HG03196 (cell line): ENCODE measurements around the gene PIK3IP1.
"Not testable (repeated sequence)": the region's sequence is repeated elsewhere in the genome, so short reads cannot be mapped to it uniquely, and the experiment has no call there.

Source experiments
- ATAC-seq: cut with Tn5 transposase; IDR thresholded peaks from one replicate; pipeline ENCODE4 v1.9.1; 2021; ENCODE audit not compliant: unreplicated experiment

The PIK3IP1 gene, protein sequence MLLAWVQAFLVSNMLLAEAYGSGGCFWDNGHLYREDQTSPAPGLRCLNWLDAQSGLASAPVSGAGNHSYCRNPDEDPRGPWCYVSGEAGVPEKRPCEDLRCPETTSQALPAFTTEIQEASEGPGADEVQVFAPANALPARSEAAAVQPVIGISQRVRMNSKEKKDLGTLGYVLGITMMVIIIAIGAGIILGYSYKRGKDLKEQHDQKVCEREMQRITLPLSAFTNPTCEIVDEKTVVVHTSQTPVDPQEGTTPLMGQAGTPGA

DNA sequence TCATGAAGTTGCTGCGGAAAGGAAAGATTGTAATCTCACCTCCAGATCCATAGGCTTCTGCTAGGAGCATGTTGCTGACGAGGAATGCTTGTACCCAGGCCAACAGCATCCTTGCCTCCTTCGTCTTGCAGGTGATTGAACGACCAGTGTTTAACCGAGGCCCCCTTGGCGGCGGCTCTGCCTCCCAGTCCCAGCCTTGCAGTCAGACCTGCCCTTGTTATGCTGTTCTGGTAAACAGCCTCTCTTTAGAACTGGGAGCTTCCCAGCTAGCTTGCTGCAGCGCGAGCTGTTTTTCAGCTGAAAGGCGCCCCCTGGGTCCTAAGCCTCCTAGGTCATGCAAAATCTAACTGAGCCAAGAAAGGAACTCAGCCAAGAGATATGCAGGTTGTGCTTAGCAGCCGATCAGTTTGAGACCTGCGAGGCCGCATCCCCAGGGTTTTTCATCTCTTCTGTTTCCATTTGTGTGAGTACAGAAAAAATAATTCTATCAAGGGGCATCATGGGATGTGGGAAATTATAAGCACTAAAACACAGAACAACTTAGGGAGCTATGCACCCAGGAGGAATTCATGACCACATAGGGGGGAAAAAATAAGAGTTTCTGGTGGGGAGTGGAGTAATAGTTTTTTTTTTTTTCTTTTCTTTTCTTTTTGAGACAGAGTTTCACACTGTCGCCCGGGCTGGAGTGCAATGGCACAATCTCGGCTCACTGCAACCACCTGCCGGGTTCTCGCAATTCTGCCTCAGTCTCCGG lies at the start of gene PIK3IP1:
Gene PIK3IP1, minus strand, starts transcription at position 253 of the 754 bp plus-strand sequence. Its CDS starts 144 bp downstream, at position 109.
- ATAC-seq = no peak

DNA sequence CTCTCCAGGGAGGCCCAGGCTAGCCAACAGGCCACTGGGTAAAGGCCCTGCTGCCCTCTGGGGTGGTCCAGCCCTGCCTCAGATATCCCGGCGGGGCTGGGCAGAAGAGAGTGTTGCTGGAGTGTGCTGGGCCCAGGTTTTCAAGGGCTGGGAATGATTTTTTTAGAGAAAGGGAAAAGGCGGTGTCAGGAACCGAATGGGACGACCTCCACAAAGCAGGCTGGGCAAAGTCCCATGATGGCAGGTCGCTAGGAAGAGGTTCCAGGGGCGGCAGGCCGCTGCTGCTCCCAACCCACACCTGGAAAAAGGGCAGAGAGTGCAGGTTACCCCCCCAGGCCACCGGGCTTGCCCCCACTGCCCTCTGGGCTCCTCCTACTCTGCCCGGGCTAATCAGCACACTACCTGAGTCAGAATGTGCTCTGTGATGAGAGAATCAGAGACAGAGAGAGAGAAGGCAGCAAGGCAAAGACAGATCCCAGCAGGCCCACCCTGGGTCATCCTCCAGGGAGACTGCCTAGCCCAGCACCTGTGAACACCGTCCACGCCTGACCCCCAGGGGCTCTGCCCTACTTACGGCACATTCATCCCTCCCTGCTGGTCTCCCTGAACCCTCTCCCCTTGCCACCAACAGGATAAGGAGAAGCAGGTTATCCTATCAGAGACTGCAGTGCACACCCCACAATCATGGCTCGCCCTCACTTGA lies 49.2 kb upstream of the PIK3IP1 start:
- ATAC-seq = no peak

DNA sequence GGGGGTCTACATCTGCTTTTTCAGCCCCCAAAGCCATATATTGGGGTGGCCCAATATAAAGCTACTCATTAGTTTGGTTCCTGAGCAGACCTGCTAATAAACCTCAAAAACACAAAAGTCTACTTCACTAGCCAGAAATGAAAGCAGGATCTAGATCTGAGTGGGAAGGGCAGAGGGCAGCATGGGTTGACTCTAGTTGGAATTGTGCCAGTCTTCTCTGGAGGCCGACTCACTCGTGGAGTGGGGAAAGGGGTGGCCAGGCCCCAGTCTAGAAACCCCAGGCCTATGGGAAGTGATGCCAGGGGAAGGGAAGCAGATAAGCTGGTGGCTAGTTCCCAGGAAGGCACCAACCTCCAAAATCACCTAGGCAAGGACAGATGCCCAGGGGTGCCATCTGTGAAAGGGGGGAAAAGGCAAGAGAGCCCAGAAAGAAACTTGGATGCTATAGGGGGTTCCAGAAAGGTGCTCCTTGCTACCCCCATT lies 48.5 kb upstream of the PIK3IP1 start:
- ATAC-seq = no peak

DNA sequence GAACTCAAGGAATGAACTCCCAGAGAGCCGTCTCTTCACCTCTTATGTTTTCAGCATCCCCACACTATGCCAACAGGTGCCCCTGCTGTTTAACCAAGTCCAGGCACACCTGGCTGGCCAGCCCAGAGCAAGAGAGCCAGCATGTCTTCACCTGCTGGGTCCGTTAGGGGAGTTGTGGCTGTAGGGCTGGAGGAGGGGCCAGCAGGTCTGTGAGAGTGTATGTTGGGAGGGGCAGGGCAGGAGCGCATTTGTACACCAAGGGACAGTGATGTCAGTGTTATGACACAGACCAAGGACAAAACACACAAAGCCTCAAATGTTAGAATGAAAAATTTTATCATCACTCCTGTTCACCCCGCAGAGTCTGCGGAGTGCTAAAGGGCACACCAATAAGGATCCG lies 48.1 kb upstream of the PIK3IP1 start:
- ATAC-seq = no peak

DNA sequence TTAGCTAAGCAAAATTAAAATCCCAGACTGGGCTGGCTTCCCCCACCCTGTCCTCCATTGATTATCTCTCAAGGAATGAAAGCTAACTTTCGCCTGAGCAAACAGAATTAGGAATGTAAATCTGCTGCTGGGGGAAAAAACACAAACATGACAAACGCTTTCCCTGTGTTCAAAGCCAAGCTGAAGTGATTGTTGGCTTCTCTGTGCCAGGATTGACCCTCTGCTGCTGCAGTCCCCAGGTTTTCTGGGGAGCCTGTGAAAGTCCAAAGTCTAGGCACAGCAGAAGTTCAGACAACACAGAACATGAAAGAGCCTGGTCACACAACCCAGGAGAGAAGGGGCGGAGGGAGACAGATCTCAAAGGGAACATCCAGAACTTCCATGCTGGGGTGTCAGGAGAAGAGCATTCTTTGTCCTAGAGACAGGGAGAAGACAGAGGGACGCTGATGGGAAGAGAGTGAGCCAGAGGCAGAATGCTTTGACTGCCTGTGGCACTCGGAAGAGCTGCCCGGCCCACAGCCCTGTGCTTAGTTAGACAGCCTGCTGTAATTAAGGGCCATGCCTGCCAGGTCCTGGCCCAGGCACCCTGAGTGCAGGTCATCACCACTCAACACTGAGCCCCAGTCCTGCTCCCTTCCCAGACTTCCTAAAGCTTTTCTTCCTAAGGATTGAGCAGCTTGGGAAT lies 47.0 kb upstream of the PIK3IP1 start:
- ATAC-seq = no peak

DNA sequence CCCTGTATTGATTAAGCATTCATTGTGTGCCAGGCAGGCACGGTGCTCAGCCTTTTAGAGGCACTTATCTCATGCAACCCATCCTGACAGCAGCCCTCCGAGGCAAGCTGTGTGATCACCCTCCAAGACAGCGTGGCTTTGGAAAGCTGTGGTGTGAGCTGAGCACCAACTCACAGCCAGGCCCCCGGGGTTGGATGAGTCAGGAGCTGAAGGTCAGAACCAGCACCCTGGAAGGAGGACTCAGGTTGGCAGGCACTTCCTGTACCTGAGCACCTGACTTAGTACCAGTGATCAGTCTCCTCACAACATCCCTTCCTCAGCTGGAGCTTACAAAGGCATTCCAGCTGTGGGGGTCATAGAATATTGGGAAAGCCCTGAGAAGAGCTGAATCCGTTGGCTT lies 44.9 kb upstream of the PIK3IP1 start:
- ATAC-seq = no peak

DNA sequence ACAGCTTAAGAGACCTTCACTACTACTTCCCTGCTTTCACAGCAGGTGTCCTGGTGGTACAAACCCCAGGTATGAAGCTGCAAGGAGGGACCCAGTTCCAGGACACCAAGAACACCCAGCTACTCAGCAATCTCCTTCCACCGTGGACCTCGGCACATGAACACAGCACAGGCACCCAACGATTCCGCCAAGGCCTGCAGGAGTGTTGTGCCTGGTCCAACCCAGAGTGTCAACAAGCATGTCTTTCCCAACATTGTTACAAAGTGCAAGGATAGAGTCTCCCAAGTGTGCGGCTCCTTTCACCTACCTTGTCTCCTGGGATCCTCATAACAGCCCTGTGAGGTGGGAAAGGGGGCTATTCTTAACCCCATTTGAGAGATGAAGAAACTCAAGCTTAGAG lies 42.0 kb upstream of the PIK3IP1 start:
- ATAC-seq = no peak

DNA sequence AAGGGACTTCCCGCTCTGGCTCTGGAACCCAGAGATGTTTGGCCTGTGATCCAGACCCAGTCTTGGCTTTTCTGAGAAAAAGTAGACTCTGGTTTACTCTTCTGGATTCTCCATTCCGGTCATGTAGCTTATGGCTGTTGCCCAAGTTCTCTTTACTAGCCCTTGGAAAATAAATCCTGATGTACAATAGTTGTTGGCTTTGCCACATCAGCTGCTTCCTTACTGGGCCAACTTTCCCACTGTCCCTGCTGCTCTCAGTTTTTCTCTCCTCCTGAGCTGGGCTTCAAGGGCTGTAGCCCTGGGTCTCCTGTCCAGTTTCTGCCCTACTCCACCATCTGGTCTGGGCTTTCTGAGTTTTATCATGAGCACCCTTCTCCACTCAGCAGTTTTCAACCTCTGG lies 41.4 kb upstream of the PIK3IP1 start:
- ATAC-seq = no peak

DNA sequence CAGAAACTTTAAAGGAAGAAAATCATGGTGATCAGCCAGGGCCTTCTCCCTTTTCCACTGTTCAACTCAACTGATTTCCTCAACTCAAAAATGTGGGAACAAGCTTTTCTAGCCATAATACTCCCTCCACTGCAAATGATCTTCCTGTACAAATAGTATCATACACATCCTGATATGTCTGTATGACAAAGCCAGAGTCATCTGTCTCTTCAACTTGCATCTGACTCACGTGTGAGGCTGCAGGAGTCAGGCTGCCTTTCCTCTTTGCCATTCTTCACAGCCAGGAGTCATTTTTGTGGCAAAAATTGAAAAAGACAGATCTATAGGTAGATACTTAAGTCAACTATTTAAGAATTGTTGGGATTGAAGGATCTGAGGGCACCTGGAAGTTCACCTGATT lies 40.6 kb upstream of the PIK3IP1 start:
- ATAC-seq = no peak

DNA sequence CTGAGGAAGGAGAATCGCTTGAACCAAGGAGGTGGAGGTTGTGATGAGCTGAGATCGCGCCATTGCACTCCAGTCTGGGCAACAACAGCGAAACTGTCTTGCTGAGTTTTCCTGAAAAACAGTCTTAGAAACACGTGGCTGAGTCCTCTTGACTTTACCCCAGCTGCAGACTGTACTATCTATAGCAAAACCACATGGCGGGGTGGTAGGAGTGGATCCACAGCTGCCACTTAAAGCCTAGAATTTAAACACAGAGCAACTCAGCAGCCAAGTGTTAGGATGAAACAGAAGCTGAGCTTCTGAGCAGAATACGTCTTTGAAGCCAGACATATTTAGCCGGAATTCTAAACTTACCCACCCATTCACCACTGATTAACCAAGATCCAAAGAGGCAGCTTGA lies 39.7 kb upstream of the PIK3IP1 start:
- no peak for ATAC-seq

DNA sequence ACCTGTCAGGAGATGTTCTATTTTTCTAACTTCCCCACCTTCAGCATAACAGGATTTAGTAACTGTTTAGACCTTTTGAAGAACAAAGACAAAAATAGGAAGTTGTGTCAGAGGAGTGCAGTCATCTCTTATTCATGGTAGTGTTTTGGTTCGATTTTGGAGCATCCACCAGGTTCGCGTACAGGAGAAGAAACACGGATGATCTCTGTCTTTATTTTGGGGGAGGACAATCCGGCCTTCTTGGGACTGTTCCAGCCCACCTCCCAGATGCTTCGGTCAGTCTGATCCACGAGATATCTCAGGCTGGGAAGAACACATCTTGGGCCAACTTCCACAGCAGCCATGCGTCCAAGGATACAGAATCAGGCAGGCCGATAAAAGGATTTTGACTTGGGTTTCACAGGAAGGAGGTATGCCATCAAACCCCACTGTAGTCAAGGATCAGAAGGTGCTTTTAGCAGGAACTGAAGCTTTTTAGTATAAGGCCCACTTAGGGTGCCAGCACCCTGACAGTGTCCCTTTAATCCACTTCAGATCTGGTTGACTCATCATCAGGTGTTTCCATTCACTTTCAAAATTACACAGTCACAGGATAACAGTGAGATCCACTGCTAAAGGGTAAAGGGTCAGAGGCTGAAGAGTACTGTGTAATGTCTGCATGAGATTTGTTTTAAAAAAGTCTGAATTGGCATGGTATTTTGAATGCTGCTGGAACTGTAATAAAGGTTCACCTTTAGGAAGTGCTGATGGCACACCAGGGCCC lies 37.3 kb upstream of the PIK3IP1 start:
- ATAC-seq = no peak

DNA sequence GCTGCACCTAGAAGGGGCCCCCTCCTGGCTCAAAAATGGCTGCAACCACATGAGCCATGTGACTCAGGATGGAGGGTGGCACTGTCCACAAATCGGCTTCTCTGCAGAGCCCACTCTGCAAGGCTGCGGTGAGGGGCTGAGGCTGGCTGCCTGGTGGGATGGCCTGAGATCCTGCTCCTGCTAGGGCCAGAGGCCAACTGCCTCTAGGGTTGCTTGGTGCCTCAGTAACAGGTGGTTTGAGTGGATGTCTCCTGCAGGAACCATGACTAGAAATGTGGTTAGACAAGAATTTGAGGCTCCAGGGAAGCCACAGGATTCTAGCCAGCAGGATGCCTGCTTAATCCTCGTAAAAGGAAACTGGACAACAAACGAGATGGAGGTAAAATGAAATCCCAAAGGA lies 36.7 kb upstream of the PIK3IP1 start:
- no peak for ATAC-seq

DNA sequence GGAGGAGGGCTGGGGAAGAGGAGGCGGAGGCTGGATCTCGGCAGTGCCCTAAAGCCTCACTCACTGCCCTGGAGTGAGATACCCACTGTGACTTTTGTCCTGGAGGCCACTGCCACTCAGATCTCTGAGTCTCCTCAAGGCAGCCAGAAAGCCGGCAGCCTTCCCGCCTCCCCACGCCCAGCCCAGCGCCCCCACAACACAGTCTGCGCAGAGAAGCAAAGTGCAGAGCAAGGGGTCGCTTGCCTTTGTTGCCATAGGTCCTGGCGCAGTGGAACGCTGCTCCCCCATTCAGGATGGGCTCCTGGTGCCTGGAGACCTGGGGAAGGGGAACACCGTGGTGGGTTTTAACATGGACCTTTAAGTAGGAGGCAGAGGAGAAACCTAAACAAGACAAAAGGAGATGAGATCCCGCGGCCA lies 36.3 kb upstream of the PIK3IP1 start:
- ATAC-seq = no peak

DNA sequence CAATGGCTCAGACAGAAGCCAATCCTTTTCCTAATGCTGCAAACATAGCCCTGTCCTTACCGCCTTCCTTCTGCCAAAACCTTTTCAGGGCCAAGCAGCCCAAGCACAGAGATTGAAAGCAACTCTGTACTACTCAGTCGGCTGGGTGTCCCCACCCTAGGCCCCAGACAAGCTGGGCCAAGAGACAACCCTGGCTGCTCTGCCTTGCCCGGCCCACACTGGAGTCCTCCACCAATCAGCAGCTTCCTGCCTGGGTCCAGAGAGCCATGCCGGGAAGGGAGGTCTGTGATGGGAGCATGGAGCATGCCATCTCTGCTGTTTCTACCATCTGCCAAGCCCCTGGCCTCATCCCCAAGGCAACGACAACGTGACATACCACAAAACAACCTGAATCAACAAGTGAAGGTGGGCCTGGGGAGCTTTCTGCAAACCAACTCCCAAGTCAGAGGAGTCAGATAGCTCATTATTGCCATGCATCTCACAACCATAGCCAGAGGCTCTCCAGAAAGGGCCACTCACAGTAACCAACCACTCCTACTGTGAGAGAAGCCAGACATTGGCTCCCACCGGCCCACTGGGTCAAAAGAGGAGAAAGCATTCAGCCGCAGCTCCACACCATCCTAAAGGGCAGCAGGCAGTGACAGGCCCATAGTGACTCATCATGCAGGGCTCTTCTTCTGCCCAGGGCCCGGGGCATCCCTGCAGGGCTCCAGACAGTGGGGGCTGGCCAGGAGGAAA lies 35.7 kb upstream of the PIK3IP1 start:
- ATAC-seq = no peak

DNA sequence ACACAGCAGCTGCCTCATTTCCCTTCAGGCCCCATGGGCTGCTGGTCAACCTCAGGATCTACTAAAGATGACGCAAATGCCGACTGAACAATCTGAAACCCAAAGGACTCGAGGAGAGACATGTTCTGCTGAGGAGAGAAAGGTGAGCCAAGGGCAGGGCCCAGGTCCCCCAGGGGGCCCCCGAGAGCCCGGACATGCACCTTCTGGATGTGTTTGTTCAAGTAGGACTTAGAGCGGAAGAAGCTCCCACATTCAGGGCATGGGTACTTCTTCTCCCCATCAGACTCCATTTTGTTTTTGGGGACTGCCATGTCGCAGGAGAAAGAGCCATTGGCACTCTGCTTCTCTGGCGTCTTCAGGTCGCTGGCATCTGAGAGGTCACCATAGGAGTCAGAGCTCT lies 34.6 kb upstream of the PIK3IP1 start:
- ATAC-seq = no peak

DNA sequence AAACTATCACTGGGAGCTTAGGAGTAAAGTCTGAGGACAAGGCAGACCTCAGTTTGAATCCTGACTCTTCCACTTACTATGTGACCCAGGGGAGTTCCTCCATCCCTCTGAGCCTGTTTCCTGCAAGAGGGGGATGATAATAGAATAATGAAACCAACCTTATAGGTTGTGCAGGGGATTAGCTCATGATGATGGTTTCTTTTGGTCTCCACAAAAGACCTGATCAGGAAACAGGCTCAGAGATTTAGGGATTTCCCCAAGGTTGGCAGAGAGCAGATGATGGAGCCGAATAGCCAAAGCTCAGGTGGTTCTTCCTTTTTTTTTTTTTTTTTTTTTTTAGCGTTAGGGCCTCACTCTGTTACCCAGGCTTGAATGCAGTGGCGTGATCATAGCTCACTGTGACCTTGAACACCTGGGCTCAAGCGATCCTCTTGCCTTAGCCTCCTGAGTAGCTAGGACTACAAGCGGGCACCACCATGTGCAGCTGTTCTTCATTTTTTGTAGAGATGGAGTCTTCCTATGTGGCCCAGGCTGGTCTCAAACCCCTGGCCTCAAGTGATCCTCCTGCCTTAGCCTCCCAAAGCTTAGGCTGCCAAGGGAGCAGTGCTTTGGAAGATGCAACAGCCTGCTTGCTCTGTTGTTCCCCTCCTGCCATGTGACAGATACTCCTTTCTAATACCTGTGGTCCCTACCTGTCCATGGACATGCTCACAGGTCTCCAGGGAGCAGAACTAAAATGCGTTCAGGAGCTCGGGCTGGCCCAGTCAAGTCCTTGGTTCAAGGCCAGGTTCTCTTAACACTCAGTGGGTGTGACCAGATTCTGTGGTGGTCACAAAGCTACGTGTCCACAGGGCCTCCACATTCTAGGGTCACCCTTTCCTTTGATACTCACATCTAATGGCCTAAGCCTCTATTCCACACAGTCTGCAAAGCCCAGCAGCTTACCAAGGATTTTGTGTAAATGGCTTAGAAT lies 31.6 kb upstream of the PIK3IP1 start:
- no peak for ATAC-seq

DNA sequence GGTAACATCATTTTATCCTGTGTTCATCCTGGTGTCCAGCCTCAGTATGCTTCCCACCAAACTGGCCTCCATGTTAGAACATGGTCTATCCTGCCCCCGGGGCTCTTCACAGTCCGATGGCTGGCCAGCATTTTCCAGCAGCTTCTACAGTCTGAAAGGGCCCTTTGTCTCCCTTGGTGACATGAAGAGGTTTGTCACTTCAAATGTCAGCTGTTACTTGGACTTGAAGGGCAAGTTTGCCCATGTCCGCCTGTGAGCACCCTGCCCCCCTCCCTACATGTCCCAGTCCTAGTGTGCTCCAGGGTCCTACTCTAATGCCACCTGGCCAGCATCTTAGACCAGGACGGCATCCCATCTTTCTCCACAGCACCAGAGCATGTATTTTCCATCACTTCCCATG lies 29.1 kb upstream of the PIK3IP1 start:
- ATAC-seq = no peak

DNA sequence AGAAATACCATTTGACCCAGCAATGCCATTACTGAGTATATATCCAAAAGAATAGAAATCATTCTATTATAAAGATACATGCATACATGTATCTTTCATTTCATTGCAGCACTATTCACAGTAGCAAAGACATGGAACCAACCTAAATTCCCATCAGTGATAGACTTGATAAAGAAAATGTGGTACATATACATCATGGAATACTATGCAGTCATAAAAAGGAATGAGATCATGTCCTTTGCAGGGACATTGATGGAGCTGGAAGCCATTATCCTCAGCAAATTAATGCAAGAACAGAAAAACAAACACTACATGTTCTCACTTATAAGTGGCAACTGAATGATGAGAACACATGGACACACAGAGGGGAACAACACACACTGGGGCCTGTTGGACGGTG lies 21.9 kb upstream of the PIK3IP1 start:
- not testable (repeated sequence) for ATAC-seq
